OCI-LY1 (cell line): ENCODE measurements around the gene TSEN34.
A peak's percentile ranks its signal among the peaks of the same experiment; 100 is the strongest.

Source experiments
- H2AFZ ChIP-seq: fragments of 200-600 bp; sonication (generic), shearing (Covaris generic); 2 replicates; pipeline ENCODE4 v1.6.0; 2014; ENCODE audit warnings: antibody characterized with exemption, mild to moderate bottlenecking, low read length
- H3F3A ChIP-seq: fragments of 200-600 bp; sonication (generic), shearing (Covaris generic); 2 replicates; pipeline ENCODE4 v1.6.0; 2014; ENCODE audit warnings: mild to moderate bottlenecking, antibody characterized with exemption, low read length, moderate library complexity; ENCODE audit not compliant: insufficient read depth
- H3K27ac ChIP-seq: fragments of 200-600 bp; sonication (generic); 2 replicates; pipeline ENCODE4 v1.5.1; 2014; ENCODE audit warnings: low read length, mixed run types, mild to moderate bottlenecking, low read depth; ENCODE audit not compliant: poor library complexity, severe bottlenecking
- H3K27me3 ChIP-seq: fragments of 200-600 bp; sonication (generic); 2 replicates; pipeline ENCODE4 v1.6.0; 2014; ENCODE audit warnings: antibody characterized with exemption, mild to moderate bottlenecking, low read length, moderate library complexity; ENCODE audit not compliant: insufficient read depth
- H3K36me3 ChIP-seq: fragments of 200-600 bp; sonication (generic); 2 replicates; pipeline ENCODE4 v1.6.1; 2014; ENCODE audit warnings: mild to moderate bottlenecking, antibody characterized with exemption, low read length, moderate library complexity, mixed read lengths; ENCODE audit not compliant: insufficient read depth
- H3K4me1 ChIP-seq: fragments of 200-600 bp; sonication (generic); 2 replicates; pipeline ENCODE4 v1.5.1; 2014; ENCODE audit warnings: mild to moderate bottlenecking, low read length, moderate library complexity; ENCODE audit not compliant: insufficient read depth, severe bottlenecking
- H3K4me2 ChIP-seq: fragments of 200-600 bp; sonication (generic), shearing (Covaris generic); 2 replicates; pipeline ENCODE4 v1.6.1; 2014; ENCODE audit warnings: low read length
- H3K4me3 ChIP-seq: fragments of 200-600 bp; sonication (generic); 2 replicates; pipeline ENCODE4 v1.5.1; 2014; ENCODE audit warnings: low read length, low read depth, mild to moderate bottlenecking, mixed read lengths; ENCODE audit not compliant: poor library complexity, severe bottlenecking
- H3K79me2 ChIP-seq: fragments of 200-600 bp; shearing (Covaris generic); 2 replicates; pipeline ENCODE4 v1.6.1; 2016; ENCODE audit warnings: mixed run types, low read length, mixed read lengths; ENCODE audit not compliant: insufficient read depth
- H3K9ac ChIP-seq: fragments of 200-600 bp; sonication (generic), shearing (Covaris generic); 2 replicates; pipeline ENCODE4 v1.6.1; 2014; ENCODE audit warnings: mild to moderate bottlenecking, low read length, mixed read lengths
- H3K9me2 ChIP-seq: fragments of 200-600 bp; sonication (generic), shearing (Covaris generic); 2 replicates; pipeline ENCODE4 v1.6.1; 2014; ENCODE audit warnings: low read depth, mild to moderate bottlenecking, low read length, mixed read lengths
- H3K9me3 ChIP-seq: fragments of 200-600 bp; shearing (Covaris generic); 2 replicates; pipeline ENCODE4 v1.6.1; 2014; ENCODE audit warnings: low read length, mixed read lengths
- H4K20me1 ChIP-seq: fragments of 200-600 bp; sonication (generic), shearing (Covaris generic); 2 replicates; pipeline ENCODE4 v1.6.0; 2016; ENCODE audit warnings: mild to moderate bottlenecking, low read length; ENCODE audit not compliant: insufficient read depth
- CTCF ChIP-seq: fragments of 200-600 bp; sonication (generic), shearing (Covaris generic); IDR thresholded peaks from 2 replicates; pipeline ENCODE4 v1.5.1; 2017; ENCODE audit warnings: mild to moderate bottlenecking, antibody characterized with exemption, low read length, moderate library complexity, mixed read lengths
- EZH2 ChIP-seq: fragments of 200-600 bp; sonication (generic), shearing (Covaris generic); IDR thresholded peaks from 2 replicates; pipeline ENCODE4 v1.8.0; 2017; ENCODE audit warnings: borderline replicate concordance, mixed run types, mild to moderate bottlenecking, antibody characterized with exemption, low read length, moderate library complexity, mixed read lengths

TSEN34 gene

GRCh38 chr19:54160854-54161253 lies 30.3 kb upstream of the TSEN34 start:
- H3F3A ChIP-seq = no peaks in the 10 kb centered on the region
- H3K27me3 ChIP-seq = no peaks in the 10 kb centered on the region
- no peak for TF ChIP-seq EZH2
- TF ChIP-seq CTCF = no peak
- no peak overlapping the region for H2AFZ ChIP-seq
- H3K9me3 ChIP-seq = no peaks in the 10 kb centered on the region
- peak overlapping the region; percentile 74 for H3K4me2 ChIP-seq
- peak overlapping the region; percentile 73 for H3K9ac ChIP-seq
- H4K20me1 ChIP-seq = no peaks in the 10 kb centered on the region
- H3K36me3 ChIP-seq = peaks cover 19% of the 10 kb centered on the region
- H3K4me3 ChIP-seq = peak overlapping the region; percentile 69
- H3K27ac ChIP-seq = peak overlapping the region; percentile 41
- peaks cover 28% of the 10 kb centered on the region for H3K4me1 ChIP-seq
- no peaks in the 10 kb centered on the region for H3K9me2 ChIP-seq
- no peaks in the 10 kb centered on the region for H3K79me2 ChIP-seq

- Histone ChIP-seq H3K27me3 (no peaks in the 10 kb centered on the region), H3K9ac (no peak overlapping the region), H4K20me1 (no peaks in the 10 kb centered on the region), H2AFZ (no peak overlapping the region), H3K9me3 (no peaks in the 10 kb centered on the region), H3K79me2 (no peaks in the 10 kb centered on the region), H3K36me3 (peaks cover 4% of the 10 kb centered on the region), H3K27ac (no peak overlapping the region), H3K4me3 (peak overlapping the region; percentile 38), H3K4me2 (peak overlapping the region; percentile 74), H3F3A (no peaks in the 10 kb centered on the region), H3K9me2 (no peaks in the 10 kb centered on the region), H3K4me1 (peaks cover 32% of the 10 kb centered on the region)
- TF ChIP-seq CTCF (no peak), EZH2 (no peak)
Measured at GRCh38 chr19:54162241-54162805, 28.8 kb upstream of the TSEN34 start.

- peaks cover 2% of the 10 kb centered on the region for H3K36me3 ChIP-seq
- H2AFZ ChIP-seq = no peak overlapping the region
- no peak overlapping the region for H3K9ac ChIP-seq
- no peaks in the 10 kb centered on the region for H3K79me2 ChIP-seq
- H3K27me3 ChIP-seq = no peaks in the 10 kb centered on the region
- H3K4me3 ChIP-seq = no peak overlapping the region
- no peaks in the 10 kb centered on the region for H3F3A ChIP-seq
- peaks cover 32% of the 10 kb centered on the region for H3K4me1 ChIP-seq
- no peaks in the 10 kb centered on the region for H3K9me3 ChIP-seq
- TF ChIP-seq CTCF (no peak), EZH2 (no peak)
- no peaks in the 10 kb centered on the region for H3K9me2 ChIP-seq
- H3K27ac ChIP-seq = no peak overlapping the region
- no peaks in the 10 kb centered on the region for H4K20me1 ChIP-seq
- no peak overlapping the region for H3K4me2 ChIP-seq
Measured at GRCh38 chr19:54162884-54163283, 28.2 kb upstream of the TSEN34 start.
